Measurements from ENCODE around the gene NENF. TPM values are rescaled to one million over a fixed set of nuclear protein-coding genes. Genes with fewer than 3 reads are reported as not detected.

The NENF gene
- total RNA-seq, 1 donor from 2014 or later = 23.8 TPM

Other genes starting within 250 kb of the NENF start
- gene PPP2R5A, start 147.5 kb upstream of the NENF start, total RNA-seq = 37.6 TPM
- gene PACC1, start 18.0 kb upstream of the NENF start, total RNA-seq = 1.2 TPM
- 2.6 TPM for gene ATF3, start 175.8 kb downstream of the NENF start, total RNA-seq

All from left lobe of liver (tissue), 1 donor.